OCI-LY7 (cell line): ENCODE measurements around the gene CDC42BPA.

Experiments
- CTCF ChIP-seq: fragments of 200-600 bp; sonication (generic); conservative IDR thresholded peaks from 2 replicates; pipeline ENCODE4 v1.5.1; 2014; ENCODE audit warnings: mild to moderate bottlenecking, antibody characterized with exemption, low read length, moderate library complexity, mixed read lengths
- EZH2phosphoT487 ChIP-seq: fragments of 200-600 bp; sonication (generic); IDR thresholded peaks from 2 replicates; pipeline ENCODE4 v1.6.1; 2018; ENCODE audit warnings: low read depth, borderline replicate concordance, mild to moderate bottlenecking, mixed run types, antibody characterized with exemption, low read length, moderate library complexity, mixed read lengths

- TF ChIP-seq CTCF (no peak), EZH2phosphoT487 (no peak)
Measured at GRCh38 chr1:227111782-227112181, 206.5 kb downstream of the CDC42BPA start.
